ENCODE results near the gene CEP162.
"Not testable (repeated sequence)": the region's sequence is repeated elsewhere in the genome, so short reads cannot be mapped to it uniquely, and the experiment has no call there.

CEP162 gene

GRCh38 chr6:84227044-84227433 is 404 bp downstream of the CEP162 start:
- peak in 1 of 51 donors; percentile 44 for DNase-seq

GRCh38 chr6:84224251-84224650 is 3.2 kb downstream of the CEP162 start:
- no peak for DNase-seq

GRCh38 chr6:84223608-84224007 is 3.8 kb downstream of the CEP162 start:
- DNase-seq = not testable (repeated sequence)

- DNase-seq = no peak
Observed at GRCh38 chr6:84222426-84222825, 5.0 kb downstream of the CEP162 start.

- DNase-seq = peak in 1 of 51 donors; percentile 9
Observed at GRCh38 chr6:84220809-84221409, 6.5 kb downstream of the CEP162 start.

- DNase-seq = no peak
Observed at GRCh38 chr6:84218091-84218490, 9.4 kb downstream of the CEP162 start.

GRCh38 chr6:84213217-84213616 is 14.2 kb downstream of the CEP162 start:
- DNase-seq = no peak

GRCh38 chr6:84204011-84204410 is 23.4 kb downstream of the CEP162 start:
- no peak for DNase-seq

GRCh38 chr6:84199987-84200386 is 27.5 kb downstream of the CEP162 start:
- DNase-seq = not testable (repeated sequence)

GRCh38 chr6:84197708-84198107 is 29.7 kb downstream of the CEP162 start:
- DNase-seq = no peak

- no peak for DNase-seq
Observed at GRCh38 chr6:84193114-84193708, 34.2 kb downstream of the CEP162 start.

- DNase-seq = no peak
Observed at GRCh38 chr6:84191802-84192201, 35.6 kb downstream of the CEP162 start.

GRCh38 chr6:84189356-84189755 is 38.1 kb downstream of the CEP162 start:
- not testable (repeated sequence) for DNase-seq

GRCh38 chr6:84183430-84183829 is 44.0 kb downstream of the CEP162 start:
- DNase-seq = no peak

GRCh38 chr6:84182001-84182400 is 45.4 kb downstream of the CEP162 start:
- DNase-seq = no peak

- DNase-seq = no peak
Observed at GRCh38 chr6:84177241-84177640, 50.2 kb downstream of the CEP162 start.

- no peak for DNase-seq
Observed at GRCh38 chr6:84172574-84172973, 54.9 kb downstream of the CEP162 start.

GRCh38 chr6:84172080-84172479 is 55.4 kb downstream of the CEP162 start:
- no peak for DNase-seq

- no peak for DNase-seq
Observed at GRCh38 chr6:84167457-84167856, 60.0 kb downstream of the CEP162 start.

- no peak for DNase-seq
Observed at GRCh38 chr6:84166395-84166794, 61.0 kb downstream of the CEP162 start.

- DNase-seq = not testable (repeated sequence)
Observed at GRCh38 chr6:84164328-84164727, 63.1 kb downstream of the CEP162 start.

GRCh38 chr6:84161190-84161589 is 66.3 kb downstream of the CEP162 start:
- DNase-seq = peak in 4 of 51 donors; percentile 1 to 40 (median 10)

- no peak for DNase-seq
Observed at GRCh38 chr6:84156306-84156705, 71.1 kb downstream of the CEP162 start.

- no peak for DNase-seq
Observed at GRCh38 chr6:84151669-84152068, 75.8 kb downstream of the CEP162 start.

Data from hypothalamus (tissue), 51 donors.